GM23338 (cell line): ENCODE data around the gene LRCH4. TPM values are rescaled to one million over a fixed set of nuclear protein-coding genes. Genes with fewer than 3 reads are reported as not detected.

Experiments
- ATAC-seq: fragments of 200-7000 bp; cut with Tn5 transposase; 3 replicates; pipeline ENCODE4 v1.9.1; 2020
- DNase-seq: peaks from one replicate; pipeline ENCODE4 v3.0.0-alpha.2; 2015; ENCODE audit warnings: low spot score
- H2AFZ ChIP-seq: fragments of 200-600 bp; sonication (generic); 2 replicates; pipeline ENCODE4 v1.8.0; 2016; ENCODE audit warnings: antibody characterized with exemption, mild to moderate bottlenecking, moderate library complexity
- H3F3A ChIP-seq: fragments of 200-600 bp; sonication (generic); replicated peaks from 2 replicates; pipeline ENCODE4 v1.8.0; 2017; ENCODE audit warnings: antibody characterized with exemption, mixed run types, low read depth
- H3K27ac ChIP-seq: fragments of 200-600 bp; sonication (generic); 2 replicates; pipeline ENCODE4 v1.6.1; 2016; ENCODE audit warnings: low read depth
- H3K27me3 ChIP-seq: fragments of 200-600 bp; sonication (generic); 2 replicates; pipeline ENCODE4 v1.8.0; 2016; ENCODE audit warnings: mild to moderate bottlenecking, mixed run types, moderate library complexity; ENCODE audit not compliant: insufficient read depth
- H3K36me3 ChIP-seq: fragments of 200-600 bp; sonication (generic); 2 replicates; pipeline ENCODE4 v1.8.0; 2016; ENCODE audit warnings: mild to moderate bottlenecking; ENCODE audit not compliant: insufficient read depth
- H3K4me1 ChIP-seq: fragments of 200-600 bp; sonication (generic); 2 replicates; pipeline ENCODE4 v1.8.0; 2016; ENCODE audit warnings: mild to moderate bottlenecking, moderate library complexity; ENCODE audit not compliant: insufficient read depth
- H3K4me2 ChIP-seq: fragments of 200-600 bp; sonication (generic); 2 replicates; pipeline ENCODE4 v1.7.1; 2017; ENCODE audit warnings: mixed run types
- H3K4me3 ChIP-seq: fragments of 200-600 bp; sonication (generic); 2 replicates; pipeline ENCODE4 v1.6.1; 2016; ENCODE audit warnings: mixed run types
- H3K79me2 ChIP-seq: fragments of 200-600 bp; sonication (generic); replicated peaks from 2 replicates; pipeline ENCODE4 v1.8.0; 2017; ENCODE audit warnings: mild to moderate bottlenecking; ENCODE audit not compliant: insufficient read depth
- H3K9me2 ChIP-seq: fragments of 200-600 bp; sonication (generic); 2 replicates; pipeline ENCODE4 v1.8.0; 2017; ENCODE audit not compliant: insufficient read depth
- H4K20me1 ChIP-seq: fragments of 200-600 bp; sonication (generic); replicated peaks from 2 replicates; pipeline ENCODE4 v1.8.0; 2017; ENCODE audit warnings: mild to moderate bottlenecking; ENCODE audit not compliant: insufficient read depth
- H3K27ac Mint-ChIP-seq: 2 replicates; pipeline ENCODE4 v1.8.0; 2020; ENCODE audit warnings: inconsistent platforms, mild to moderate bottlenecking, moderate library complexity, mixed read lengths
- H3K27me3 Mint-ChIP-seq: 3 replicates; pipeline ENCODE4 v1.8.0; 2022; ENCODE audit warnings: low read depth, mild to moderate bottlenecking, moderate library complexity, mixed read lengths, inconsistent platforms; ENCODE audit not compliant: insufficient read depth, poor library complexity
- H3K36me3 Mint-ChIP-seq: 3 replicates; pipeline ENCODE4 v1.8.0; 2021; ENCODE audit warnings: low read depth, mild to moderate bottlenecking, inconsistent platforms, moderate library complexity, mixed read lengths
- H3K4me1 Mint-ChIP-seq: 3 replicates; pipeline ENCODE4 v1.8.0; 2020; ENCODE audit warnings: mild to moderate bottlenecking, inconsistent platforms, mixed read lengths
- H3K4me3 Mint-ChIP-seq: 3 replicates; pipeline ENCODE4 v1.8.0; 2021; ENCODE audit warnings: moderate library complexity, mild to moderate bottlenecking, inconsistent platforms, mixed read lengths
- H3K9me3 Mint-ChIP-seq: 3 replicates; pipeline ENCODE4 v1.8.0; 2020; ENCODE audit warnings: moderate library complexity, mild to moderate bottlenecking, inconsistent platforms, mixed read lengths
- CREB1 ChIP-seq: fragments of 250-450 bp; sonication (Bioruptor Pico); IDR thresholded peaks from 2 replicates; pipeline ENCODE4 v1.5.0; 2020; ENCODE audit warnings: low read depth, mild to moderate bottlenecking, moderate library complexity
- CTCF ChIP-seq, 2 experiments: fragments of 200-600 bp in 1 of 2; sonication (generic) in 1 of 2; conservative IDR thresholded peaks; 2 replicates each; pipeline versions ENCODE4 v1.5.1 to v1.6.1; 2016 to 2017; ENCODE audit warnings: antibody characterized with exemption in 2 of 2, low read depth in 2 of 2, mild to moderate bottlenecking in 2 of 2, moderate library complexity in 1 of 2
- ETS1 ChIP-seq: IDR thresholded peaks from 2 replicates; pipeline ENCODE4 v1.6.1; 2016; ENCODE audit warnings: antibody characterized with exemption
- EZH2phosphoT487 ChIP-seq: fragments of 200-600 bp; sonication (generic); IDR thresholded peaks from one replicate; pipeline ENCODE4 v1.8.1; 2018; ENCODE audit warnings: antibody characterized with exemption; ENCODE audit not compliant: unreplicated experiment
- JUNB ChIP-seq: IDR thresholded peaks from one replicate; pipeline ENCODE4 v1.6.1; 2016; ENCODE audit warnings: antibody characterized with exemption; ENCODE audit not compliant: unreplicated experiment
- NANOG ChIP-seq: IDR thresholded peaks from 2 replicates; pipeline ENCODE4 v1.6.1; 2016; ENCODE audit warnings: antibody characterized with exemption, borderline replicate concordance
- REST ChIP-seq: IDR thresholded peaks from one replicate; pipeline ENCODE4 v1.6.1; 2018; ENCODE audit warnings: antibody characterized with exemption; ENCODE audit not compliant: unreplicated experiment
- STAT1 ChIP-seq: IDR thresholded peaks from one replicate; pipeline ENCODE4 v1.6.1; 2016; ENCODE audit warnings: antibody characterized with exemption; ENCODE audit not compliant: unreplicated experiment
- ZNF114 ChIP-seq: fragments of 250-450 bp; sonication (Bioruptor Pico); IDR thresholded peaks from 2 replicates; pipeline ENCODE4 v1.5.0; 2020; ENCODE audit warnings: mild to moderate bottlenecking, moderate library complexity
- ZNF331 ChIP-seq: fragments of 250-450 bp; sonication (Bioruptor Pico); IDR thresholded peaks from 2 replicates; pipeline ENCODE4 v1.5.0; 2020; ENCODE audit warnings: low read depth, mild to moderate bottlenecking, moderate library complexity
- ZNF462 ChIP-seq: fragments of 250-450 bp; sonication (Bioruptor Pico); IDR thresholded peaks from 2 replicates; pipeline ENCODE4 v1.5.0; 2020; ENCODE audit warnings: mild to moderate bottlenecking, moderate library complexity
- polyA plus RNA-seq: library from polyadenylated mRNA; unstranded; fragments of >200 nt; fragmentation: Nextera tagmentation; extraction: Ambion mirVana; gene quantifications from 2 replicates; pipeline ENCODE4 v1.2.1, GENCODE V29; 2016
- total RNA-seq: library from RNA; depleted of rRNA; stranded (reverse); fragments of >200 nt; shearing (Covaris generic); gene quantifications from 2 replicates; pipeline ENCODE4 v1.2.3, GENCODE V29; 2014

Gene LRCH4
- total and polyA plus RNA-seq, 2 experiments from 2014 or later = 21.4 to 51.0 TPM

- DNase-seq (no peak), ATAC-seq (no peak)
- no peaks in the 10 kb centered on the region for H3K9me3 Mint-ChIP-seq
- H3K27ac ChIP-seq = no peak overlapping the region
- H3K27ac Mint-ChIP-seq = no peak overlapping the region
- H3K4me2 ChIP-seq = no peak overlapping the region; the same call in 1 of the 2 replicates
- no peak overlapping the region for H2AFZ ChIP-seq
- H3F3A ChIP-seq = 0 out of 2 replicates have a peak, but pooled peaks cover 3% of the 10 kb centered on the region
- peaks cover 24% of the 10 kb centered on the region for H3K27me3 Mint-ChIP-seq
- peaks cover 19% of the 10 kb centered on the region for H3K4me1 ChIP-seq
- H3K36me3 ChIP-seq = no peaks in the 10 kb centered on the region; the same call in none of the 2 replicates
- TF ChIP-seq STAT1 (no peak), ETS1 (no peak), EZH2phosphoT487 (no peak), CREB1 (no peak), JUNB (no peak), NANOG (no peak), REST (no peak), ZNF114 (CRISPR knock-in tag) (no peak), CTCF (conservative IDR thresholded peaks at IDR 0.05; ENCODE audit: low read depth in 2 of 2) (no peak), ZNF331 (CRISPR knock-in tag) (no peak), ZNF462 (CRISPR knock-in tag) (no peak)
- no peak overlapping the region for H3K4me3 Mint-ChIP-seq
- H3K4me3 ChIP-seq = no peak overlapping the region
- peaks cover 4% of the 10 kb centered on the region; the same call in 1 of the 2 replicates for H3K27me3 ChIP-seq
- no peaks in the 10 kb centered on the region for H3K79me2 ChIP-seq
- peaks cover 34% of the 10 kb centered on the region for H3K4me1 Mint-ChIP-seq
- no peaks in the 10 kb centered on the region; the same call in 1 of the 2 replicates for H4K20me1 ChIP-seq
- no peaks in the 10 kb centered on the region for H3K9me2 ChIP-seq
- H3K36me3 Mint-ChIP-seq = peaks cover 11% of the 10 kb centered on the region
Measured at GRCh38 chr7:100600730-100601038, 14.8 kb upstream of the LRCH4 start.
